Activated CD4-positive, CD25-positive, alpha-beta regulatory T cell treated with anti-CD3 and anti-CD28 coated beads, Interleukin-2, amount 50 U/mL, for 16 hours (primary cell): Measurements from ENCODE around the gene SFTA2.

Source experiments
- DNase-seq: peaks from one replicate; pipeline ENCODE4 v3.0.0-alpha.2; 2020; ENCODE audit warnings: low read depth, low spot score

SFTA2 gene

DNA sequence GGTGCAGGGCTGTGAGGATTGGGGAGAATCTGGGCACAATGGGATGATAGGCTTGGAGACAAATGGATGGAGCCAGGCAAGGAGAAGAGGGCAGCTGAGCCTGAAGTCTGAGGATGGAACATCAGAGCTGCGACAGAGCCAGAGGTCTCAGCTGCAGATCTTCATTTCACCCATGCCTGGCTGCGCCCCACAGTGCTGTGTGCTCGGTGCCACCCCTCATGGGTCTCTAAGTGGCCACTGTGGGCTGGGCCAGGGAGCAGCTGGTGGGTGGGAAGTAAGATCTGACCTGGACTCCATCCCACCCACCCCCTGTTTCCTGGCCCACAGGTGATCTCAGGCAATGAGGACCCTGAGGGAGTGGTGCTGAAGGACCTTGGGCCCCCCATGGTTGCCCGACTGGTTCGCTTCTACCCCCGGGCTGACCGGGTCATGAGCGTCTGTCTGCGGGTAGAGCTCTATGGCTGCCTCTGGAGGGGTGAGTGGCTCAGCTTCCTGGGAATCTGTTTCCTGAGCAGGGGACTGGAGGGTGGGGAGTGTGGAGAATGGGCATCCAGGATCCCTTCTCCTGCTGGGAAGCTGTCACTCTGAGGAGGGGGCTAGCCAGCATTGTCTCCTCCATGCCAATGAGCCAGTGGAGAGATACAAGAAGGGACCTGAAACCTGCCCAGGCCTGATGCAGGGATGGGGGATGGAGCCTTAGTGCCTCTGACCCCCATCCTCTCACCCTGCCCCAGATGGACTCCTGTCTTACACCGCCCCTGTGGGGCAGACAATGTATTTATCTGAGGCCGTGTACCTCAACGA, 41.1 kb downstream of the SFTA2 start:
- DNase-seq, result no peak

GRCh38 chr6:30889921-30890645, 41.9 kb downstream of the SFTA2 start:
- no peak for DNase-seq

DNA sequence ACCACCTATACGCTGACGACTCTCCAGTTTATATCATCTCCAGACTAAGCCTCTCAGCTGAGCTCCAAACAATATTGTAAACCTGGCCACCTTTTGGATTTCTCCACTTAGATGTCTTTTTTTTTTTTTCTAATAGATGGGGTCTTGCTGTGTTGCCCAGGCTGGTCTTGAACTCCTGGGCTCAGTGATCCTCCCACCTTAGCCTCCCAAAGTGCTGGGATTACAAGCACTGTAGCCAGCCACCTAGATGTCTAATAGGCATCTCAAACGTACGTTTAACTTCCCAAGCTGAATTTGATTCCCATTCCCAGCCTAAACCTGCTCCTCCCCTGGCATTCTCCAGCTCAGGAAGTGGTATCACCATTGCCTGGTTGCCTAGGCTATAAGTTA, 42.5 kb downstream of the SFTA2 start:
- no peak for DNase-seq

DNA sequence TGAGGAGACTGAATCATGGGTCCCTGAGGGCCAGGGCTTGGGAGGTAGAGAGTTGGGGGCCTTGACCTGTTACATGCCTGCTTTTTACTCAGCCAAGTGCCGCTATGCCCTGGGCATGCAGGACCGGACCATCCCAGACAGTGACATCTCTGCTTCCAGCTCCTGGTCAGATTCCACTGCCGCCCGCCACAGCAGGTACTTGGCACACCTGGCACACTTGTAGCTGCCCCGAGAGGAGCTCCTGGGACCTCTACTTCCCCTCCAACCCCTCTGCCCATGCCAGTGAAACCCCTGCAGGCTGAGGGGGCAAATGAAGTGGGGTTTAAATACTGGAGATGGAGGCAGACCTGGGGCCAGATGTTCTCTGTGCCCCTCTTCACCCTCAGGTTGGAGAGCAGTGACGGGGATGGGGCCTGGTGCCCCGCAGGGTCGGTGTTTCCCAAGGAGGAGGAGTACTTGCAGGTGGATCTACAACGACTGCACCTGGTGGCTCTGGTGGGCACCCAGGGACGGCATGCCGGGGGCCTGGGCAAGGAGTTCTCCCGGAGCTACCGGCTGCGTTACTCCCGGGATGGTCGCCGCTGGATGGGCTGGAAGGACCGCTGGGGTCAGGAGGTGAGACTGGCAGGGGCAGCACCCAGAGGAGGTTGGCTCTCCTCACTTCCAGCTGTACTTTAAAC, 43.0 kb downstream of the SFTA2 start:
- DNase-seq, result no peak

- DNase-seq, result no peak
Measured at GRCh38 chr6:30887901-30888815, 43.8 kb downstream of the SFTA2 start.

DNA sequence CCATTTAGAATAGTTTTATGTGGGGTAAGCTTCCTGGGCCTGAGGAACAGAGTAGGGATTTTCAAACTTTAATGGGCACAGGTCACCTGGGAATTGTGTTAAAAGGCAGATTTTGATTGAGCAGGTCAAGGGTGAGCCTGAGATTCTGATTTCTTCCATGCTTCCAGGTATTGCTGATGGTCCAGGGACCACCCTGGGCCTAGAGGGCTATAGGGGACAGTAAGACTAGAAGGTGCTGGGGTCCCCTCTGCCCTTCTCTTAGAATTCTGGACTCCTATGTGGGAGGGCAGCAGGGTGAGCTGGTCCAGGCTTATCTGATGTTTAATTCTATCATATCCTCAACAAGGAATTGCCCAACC, 45.1 kb downstream of the SFTA2 start:
- DNase-seq, result no peak

GRCh38 chr6:30885999-30886896, 45.7 kb downstream of the SFTA2 start:
- DNase-seq, result no peak

- DNase-seq, result no peak
Measured at GRCh38 chr6:30885481-30885998, 46.4 kb downstream of the SFTA2 start.

DNA sequence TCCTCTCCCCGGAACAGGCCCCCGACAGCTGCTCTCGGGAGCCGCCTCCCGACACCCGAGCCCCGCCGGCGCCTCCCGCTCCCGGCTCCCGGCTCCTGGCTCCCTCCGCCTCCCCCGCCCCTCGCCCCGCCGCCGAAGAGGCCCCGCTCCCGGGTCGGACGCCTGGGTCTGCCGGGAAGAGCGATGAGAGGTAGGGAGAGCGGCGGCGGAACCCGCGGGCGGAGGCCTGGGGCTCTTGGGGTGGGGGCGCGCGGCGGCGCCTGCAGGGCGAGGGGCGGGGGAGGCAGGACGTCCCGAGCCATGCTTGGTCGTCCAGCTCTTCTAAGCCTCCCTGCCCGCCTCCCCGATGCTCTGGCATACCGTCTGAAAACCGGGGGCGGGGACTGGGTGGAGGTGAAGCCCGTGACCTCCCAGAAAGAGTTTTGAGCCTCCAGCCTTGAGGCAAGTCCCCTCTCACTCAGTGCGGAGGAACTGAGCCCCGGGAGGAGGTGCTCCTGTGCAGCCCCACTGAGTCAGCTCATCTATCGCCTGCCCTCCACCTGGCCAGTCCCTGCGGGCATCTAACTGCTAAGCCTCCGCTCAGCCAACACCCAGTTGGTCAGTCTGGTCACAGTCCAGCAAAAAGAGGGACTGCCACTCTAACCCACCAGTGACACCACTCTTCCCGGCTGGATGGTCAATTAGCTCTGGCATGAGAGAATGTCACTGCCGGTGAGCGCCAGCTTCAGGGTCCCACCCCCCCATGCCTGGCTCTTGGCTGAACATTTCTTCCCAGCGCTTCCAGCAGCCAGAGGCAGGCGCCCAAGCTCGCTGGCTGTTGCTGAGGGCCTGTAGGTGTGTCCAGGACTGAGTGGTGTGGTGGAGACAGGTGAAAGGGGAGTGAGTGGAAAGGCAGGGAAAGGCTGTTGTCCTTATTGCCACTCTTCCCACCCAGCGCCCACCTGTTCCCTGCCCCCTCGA, 47.2 kb downstream of the SFTA2 start:
- DNase-seq, result no peak

DNA sequence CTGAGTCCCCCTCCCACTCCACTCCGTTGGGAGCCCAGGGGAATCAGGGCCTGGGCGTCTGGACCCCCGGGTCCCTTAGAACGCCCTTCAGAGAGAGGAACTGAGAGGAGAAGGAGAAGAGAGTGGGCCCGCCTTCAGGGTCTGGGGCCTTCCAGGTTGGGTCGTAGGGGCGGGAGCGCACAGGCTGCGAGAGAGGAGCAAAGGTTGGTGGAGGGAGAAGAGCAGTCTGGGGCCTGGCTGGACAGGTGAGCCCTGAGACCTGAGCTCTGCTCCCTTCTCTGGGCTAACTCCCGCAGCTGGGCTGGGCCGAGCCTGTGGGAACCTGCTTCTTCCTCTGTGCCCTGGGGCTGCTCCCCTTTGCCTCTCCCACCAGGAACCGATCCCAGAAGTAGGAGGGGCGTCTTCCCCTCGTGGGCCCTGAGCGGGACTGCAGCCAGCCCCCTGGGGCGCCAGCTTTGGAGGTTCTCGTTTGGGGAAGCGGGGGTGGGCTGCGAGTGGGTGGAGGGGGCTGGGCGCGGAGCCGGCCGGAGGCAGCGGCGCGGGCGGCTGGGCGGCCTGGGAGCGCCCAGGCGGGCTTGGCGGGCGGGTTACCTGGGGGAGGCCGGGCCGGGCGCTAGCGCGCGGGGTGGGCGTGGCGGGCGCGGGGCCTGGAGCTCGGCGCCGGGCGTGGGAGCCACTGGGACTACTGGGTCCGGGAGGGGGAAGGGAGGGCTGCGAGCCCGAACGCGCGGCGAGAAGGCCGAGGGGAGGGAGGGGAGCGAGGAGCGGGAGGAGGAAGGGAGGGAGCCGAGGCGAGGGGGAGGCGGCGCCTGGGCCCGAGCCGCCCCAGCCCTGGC, 48.1 kb downstream of the SFTA2 start, which contains the start of gene DDR1:
Gene DDR1, plus strand, starts transcription at position 835 of the 836 bp plus-strand sequence. CDS start 4,211 bp downstream, outside the sequence.
- no peak for DNase-seq

- DNase-seq, result no peak
Measured at GRCh38 chr6:30882759-30883684, 48.9 kb downstream of the SFTA2 start.

- no peak for DNase-seq
Measured at GRCh38 chr6:30882204-30882758, 49.7 kb downstream of the SFTA2 start.

DNA sequence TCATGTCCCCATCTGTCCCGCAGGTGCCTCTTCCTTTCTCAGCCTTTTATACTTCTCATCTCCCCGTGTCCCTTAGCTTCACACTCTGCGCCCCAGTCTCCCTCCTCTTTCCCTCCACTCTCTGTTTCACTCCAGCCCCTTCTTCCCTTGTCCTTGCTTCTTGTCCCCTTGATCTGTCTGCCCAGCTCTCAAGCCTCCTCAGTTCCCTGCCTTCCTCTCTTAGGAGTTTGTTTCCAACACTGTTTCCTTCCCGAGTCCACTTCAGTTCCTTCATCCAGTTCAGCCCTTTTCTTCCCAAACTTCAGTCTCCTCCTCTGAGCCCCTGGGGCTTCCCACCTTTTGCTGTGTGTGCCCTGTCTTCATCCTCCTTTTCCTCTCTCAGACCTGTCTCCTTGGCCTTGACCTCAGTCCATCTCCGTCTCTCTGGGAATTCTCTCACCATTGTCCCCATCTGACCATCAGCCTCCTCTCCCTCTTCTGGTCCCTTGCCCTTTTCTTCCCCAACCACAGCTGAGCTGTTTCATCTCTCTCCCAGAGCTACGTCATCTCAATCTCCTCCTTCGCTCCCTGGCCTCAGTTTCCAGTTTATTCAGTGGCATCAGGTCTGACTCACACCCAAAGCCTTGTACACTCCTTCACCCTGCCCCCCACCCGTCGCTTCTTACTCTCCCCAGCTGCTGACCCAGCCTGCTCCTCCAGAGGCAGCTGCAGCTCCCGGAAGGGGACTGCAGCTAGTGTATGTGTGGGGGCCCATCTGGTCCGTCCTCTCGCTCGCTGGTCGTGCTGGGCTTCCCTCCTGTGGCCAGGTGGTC, 50.4 kb downstream of the SFTA2 start:
- no peak for DNase-seq
